Measurements from ENCODE around the gene PCSK5.
"Not testable (repeated sequence)": the region's sequence is repeated elsewhere in the genome, so short reads cannot be mapped to it uniquely, and the experiment has no call there.

Gene PCSK5

GRCh38 chr9:75927356-75927755 is 36.9 kb downstream of the PCSK5 start:
- no peak for DNase-seq

- DNase-seq: no peak
These were observed 39.7 kb downstream of the PCSK5 start for GRCh38 chr9:75930190-75930589.

GRCh38 chr9:75930730-75931321 is 40.4 kb downstream of the PCSK5 start:
- DNase-seq: no peak

GRCh38 chr9:75933982-75934381 is 43.5 kb downstream of the PCSK5 start:
- no peak for DNase-seq

- no peak for DNase-seq
These were observed 45.1 kb downstream of the PCSK5 start for GRCh38 chr9:75935591-75935990.

- no peak for DNase-seq
These were observed 47.2 kb downstream of the PCSK5 start for GRCh38 chr9:75937521-75938258.

- no peak for DNase-seq
These were observed 48.5 kb downstream of the PCSK5 start for GRCh38 chr9:75938946-75939345.

GRCh38 chr9:75939536-75940111 is 49.2 kb downstream of the PCSK5 start:
- DNase-seq: no peak

- DNase-seq: no peak
These were observed 50.6 kb downstream of the PCSK5 start for GRCh38 chr9:75941066-75941465.

- DNase-seq: no peak
These were observed 51.3 kb downstream of the PCSK5 start for GRCh38 chr9:75941577-75942311.

- DNase-seq: no peak
These were observed 56.3 kb downstream of the PCSK5 start for GRCh38 chr9:75946766-75947165.

- DNase-seq: no peak
These were observed 56.8 kb downstream of the PCSK5 start for GRCh38 chr9:75947233-75947632.

GRCh38 chr9:75950998-75951397 is 60.5 kb downstream of the PCSK5 start:
- no peak for DNase-seq

- DNase-seq: no peak
These were observed 62.7 kb downstream of the PCSK5 start for GRCh38 chr9:75953218-75953617.

GRCh38 chr9:75956161-75956560 is 65.7 kb downstream of the PCSK5 start:
- no peak for DNase-seq

GRCh38 chr9:75957116-75957515 is 66.6 kb downstream of the PCSK5 start:
- DNase-seq: no peak

GRCh38 chr9:75958226-75958625 is 67.8 kb downstream of the PCSK5 start:
- DNase-seq: no peak

- no peak for DNase-seq
These were observed 70.1 kb downstream of the PCSK5 start for GRCh38 chr9:75960551-75960950.

- DNase-seq: peak in 1 of 2 experiments; percentile 18
These were observed 71.7 kb downstream of the PCSK5 start for GRCh38 chr9:75962013-75962661.

- no peak for DNase-seq
These were observed 72.2 kb downstream of the PCSK5 start for GRCh38 chr9:75962662-75963036.

GRCh38 chr9:75963321-75963720 is 72.8 kb downstream of the PCSK5 start:
- not testable (repeated sequence) for DNase-seq

- no peak for DNase-seq
These were observed 74.0 kb downstream of the PCSK5 start for GRCh38 chr9:75964427-75964826.

- DNase-seq: no peak
These were observed 74.8 kb downstream of the PCSK5 start for GRCh38 chr9:75965231-75965630.
